OCI-LY7 (cell line): ENCODE data around the gene SALL3. TPM values are rescaled to one million over a fixed set of nuclear protein-coding genes. Genes with fewer than 3 reads are reported as not detected.

Source experiments
- BruUV-seq: library from RNA; stranded (reverse); fragments of 400-500 nt; replicated peaks from 2 replicates; lab custom pipeline; 2021; lab: Mats Ljungman, UMichigan
- CTCF ChIA-PET: fragments of 300-600 bp; sonication (Branson Sonifier 250); formaldehyde crosslinking; loops from one replicate; lab custom pipeline; 2022; ENCODE audit warnings: antibody characterized with exemption; ENCODE audit not compliant: unreplicated experiment; lab: Charles Lee
- POLR2A ChIA-PET: fragments of 300-600 bp; sonication (Branson Sonifier 250); formaldehyde crosslinking; loops from one replicate; lab custom pipeline; 2022; ENCODE audit warnings: antibody characterized with exemption; lab: Charles Lee
- DNase-seq: peaks from one replicate; pipeline ENCODE4 v3.0.0-alpha.2; 2015; ENCODE audit warnings: low spot score
- H2AFZ ChIP-seq: fragments of 200-600 bp; sonication (generic), shearing (Covaris generic); 2 replicates; pipeline ENCODE4 v1.6.1; 2014; ENCODE audit warnings: mild to moderate bottlenecking, antibody characterized with exemption, low read length, moderate library complexity
- H3K27ac ChIP-seq: fragments of 200-600 bp; sonication (generic); 2 replicates; pipeline ENCODE4 v1.5.1; 2014; ENCODE audit warnings: mixed run types, low read depth, mild to moderate bottlenecking, moderate library complexity, low read length, inconsistent platforms; ENCODE audit not compliant: poor library complexity, severe bottlenecking
- H3K36me3 ChIP-seq: fragments of 200-600 bp; sonication (generic); 2 replicates; pipeline ENCODE4 v1.6.1; 2014; ENCODE audit warnings: mild to moderate bottlenecking, antibody characterized with exemption, low read length, moderate library complexity, mixed read lengths; ENCODE audit not compliant: insufficient read depth
- H3K4me1 ChIP-seq: fragments of 200-600 bp; sonication (generic); 2 replicates; pipeline ENCODE4 v1.5.1; 2014; ENCODE audit warnings: mild to moderate bottlenecking, low read length; ENCODE audit not compliant: insufficient read depth, poor library complexity, severe bottlenecking
- H3K4me2 ChIP-seq: fragments of 200-600 bp; sonication (generic); 2 replicates; pipeline ENCODE4 v1.6.1; 2014; ENCODE audit warnings: mild to moderate bottlenecking, low read length
- H3K4me3 ChIP-seq: fragments of 200-600 bp; sonication (generic); 2 replicates; pipeline ENCODE4 v1.5.1; 2014; ENCODE audit warnings: mild to moderate bottlenecking, low read depth, low read length; ENCODE audit not compliant: poor library complexity, severe bottlenecking
- H3K79me2 ChIP-seq: fragments of 200-600 bp; sonication (generic); 2 replicates; pipeline ENCODE4 v1.6.1; 2016; ENCODE audit warnings: low read depth, mild to moderate bottlenecking, low read length, moderate library complexity, mixed read lengths; ENCODE audit not compliant: insufficient read depth
- H3K9me2 ChIP-seq: fragments of 200-600 bp; sonication (generic); 2 replicates; pipeline ENCODE4 v1.6.1; 2016; ENCODE audit warnings: mild to moderate bottlenecking, low read length, mixed read lengths; ENCODE audit not compliant: insufficient read depth
- H3K9me3 ChIP-seq: fragments of 200-600 bp; sonication (generic); 2 replicates; pipeline ENCODE4 v1.6.1; 2014; ENCODE audit warnings: mild to moderate bottlenecking, mixed run types, low read length, mixed read lengths
- H4K20me1 ChIP-seq: fragments of 200-600 bp; sonication (generic); 2 replicates; pipeline ENCODE4 v1.6.1; 2014; ENCODE audit warnings: mild to moderate bottlenecking, antibody characterized with exemption, low read length, moderate library complexity, mixed read lengths; ENCODE audit not compliant: insufficient read depth
- CTCF ChIP-seq: fragments of 200-600 bp; sonication (generic); conservative IDR thresholded peaks from 2 replicates; pipeline ENCODE4 v1.5.1; 2014; ENCODE audit warnings: mild to moderate bottlenecking, antibody characterized with exemption, low read length, moderate library complexity, mixed read lengths
- EZH2phosphoT487 ChIP-seq: fragments of 200-600 bp; sonication (generic); IDR thresholded peaks from 2 replicates; pipeline ENCODE4 v1.6.1; 2018; ENCODE audit warnings: low read depth, borderline replicate concordance, mild to moderate bottlenecking, mixed run types, antibody characterized with exemption, low read length, moderate library complexity, mixed read lengths
- intact Hi-C: fragments of 100-400 bp; cut with micrococcal nuclease; formaldehyde crosslinking; loops from one replicate; pipeline ENCODE4 v1.10.0; 2022; ENCODE audit not compliant: unreplicated experiment
- total RNA-seq, 2 experiments: library from RNA; depleted of rRNA in 1 of 2; stranded (reverse); fragments of >200 nt in 1 of 2; shearing (Covaris generic) in 1 of 2; gene quantifications; 2 replicates each; pipeline ENCODE4 v1.2.3, GENCODE V29; 2014 to 2022

Gene SALL3
- total RNA-seq, 2 experiments from 2014 or later, result not detected

DNA sequence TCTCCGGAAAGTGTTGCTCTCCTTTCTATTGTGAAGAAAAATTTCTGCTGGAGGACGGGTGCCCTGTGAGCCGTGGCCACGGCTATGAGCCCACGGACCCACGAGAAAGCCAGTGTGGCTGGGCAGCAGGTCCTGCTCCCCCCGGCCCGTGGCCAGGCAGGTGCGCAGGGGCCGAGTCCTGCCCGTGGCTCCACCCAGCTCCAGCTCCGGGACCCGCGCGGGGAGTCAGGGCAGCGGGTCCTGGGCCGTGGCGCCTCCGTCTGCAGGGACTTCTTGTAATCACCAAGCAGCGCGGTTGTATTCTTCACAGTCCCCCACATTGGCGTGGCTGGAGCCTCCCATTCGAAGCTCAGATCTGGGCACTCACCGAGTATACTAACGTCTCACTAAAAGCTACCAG lies 43.0 kb downstream of the SALL3 start:
- Histone ChIP-seq H3K27ac (no peak overlapping the region), H3K36me3 (no peaks in the 10 kb centered on the region), H2AFZ (no peak overlapping the region), H3K4me2 (no peak overlapping the region), H3K79me2 (no peaks in the 10 kb centered on the region), H3K9me2 (no peaks in the 10 kb centered on the region), H3K9me3 (no peaks in the 10 kb centered on the region), H3K4me3 (no peak overlapping the region), H3K4me1 (peaks cover 6% of the 10 kb centered on the region), H4K20me1 (no peaks in the 10 kb centered on the region)
- ChIA-PET POLR2A (no interaction called here), CTCF (no interaction called here)
- no peak for DNase-seq
- no TSS peak for BruUV-seq
- no peak for TF ChIP-seq CTCF
- no peak for TF ChIP-seq EZH2phosphoT487
- intact Hi-C loops, result no loop called here

GRCh38 chr18:79026491-79026890 lies 46.9 kb downstream of the SALL3 start:
- intact Hi-C loops, result no loop called here
- Histone ChIP-seq H3K9me3 (no peaks in the 10 kb centered on the region), H3K4me1 (peaks cover 6% of the 10 kb centered on the region), H3K4me3 (no peak overlapping the region), H2AFZ (no peak overlapping the region), H3K79me2 (no peaks in the 10 kb centered on the region), H3K36me3 (no peaks in the 10 kb centered on the region), H4K20me1 (no peaks in the 10 kb centered on the region), H3K9me2 (no peaks in the 10 kb centered on the region), H3K4me2 (no peak overlapping the region), H3K27ac (no peak overlapping the region)
- BruUV-seq, result no TSS peak
- CTCF ChIA-PET, result no interaction called here
- TF ChIP-seq EZH2phosphoT487 (no peak), CTCF (peak; percentile 35)
- no peak for DNase-seq
- POLR2A ChIA-PET, result no interaction called here

DNA sequence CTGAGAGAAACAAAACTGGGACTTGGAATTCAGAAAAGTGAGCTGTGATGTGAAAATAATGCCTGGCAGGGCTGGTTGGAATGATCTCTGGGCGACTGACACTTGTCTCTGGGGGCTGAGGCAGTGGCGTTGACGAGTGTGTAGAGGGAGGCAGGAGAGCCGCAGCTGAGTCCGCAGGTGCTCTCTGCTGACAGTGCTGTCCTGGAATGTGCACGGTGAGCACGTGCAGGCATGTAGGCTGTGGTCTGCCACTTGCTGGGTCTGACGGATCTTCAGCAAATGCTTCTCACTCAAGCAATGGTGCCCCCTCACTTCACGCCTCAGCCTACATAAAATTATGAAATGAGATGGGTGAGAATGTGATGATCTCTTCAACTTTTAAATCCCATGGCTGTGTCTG lies 51.1 kb downstream of the SALL3 start:
- Histone ChIP-seq H3K9me2 (no peaks in the 10 kb centered on the region), H3K4me2 (no peak overlapping the region), H3K79me2 (no peaks in the 10 kb centered on the region), H3K36me3 (no peaks in the 10 kb centered on the region), H3K27ac (no peak overlapping the region), H4K20me1 (no peaks in the 10 kb centered on the region), H3K4me3 (no peak overlapping the region), H2AFZ (no peak overlapping the region), H3K9me3 (no peaks in the 10 kb centered on the region), H3K4me1 (no peaks in the 10 kb centered on the region)
- no TSS peak for BruUV-seq
- DNase-seq, result no peak
- no peak for TF ChIP-seq EZH2phosphoT487
- no peak for TF ChIP-seq CTCF
- ChIA-PET CTCF (no interaction called here), POLR2A (no interaction called here)
- intact Hi-C loops, result no loop called here
